B cell (primary cell): ENCODE results near the gene MAGI2.

Source experiments
- EZH2 ChIP-seq: IDR thresholded peaks from 2 replicates; pipeline ENCODE4 v1.6.1; 2012; ENCODE audit warnings: borderline replicate concordance, low read depth, mild to moderate bottlenecking, moderate library complexity, low read length; ENCODE audit not compliant: insufficient read depth, poor library complexity, severe bottlenecking
- TF ChIP-seq, protein P1 (sequence below): fragments of 200-600 bp; IDR thresholded peaks from one replicate; pipeline ENCODE4 v1.8.0; 2022; ENCODE audit warnings: antibody characterized with exemption, mild to moderate bottlenecking

DNA sequence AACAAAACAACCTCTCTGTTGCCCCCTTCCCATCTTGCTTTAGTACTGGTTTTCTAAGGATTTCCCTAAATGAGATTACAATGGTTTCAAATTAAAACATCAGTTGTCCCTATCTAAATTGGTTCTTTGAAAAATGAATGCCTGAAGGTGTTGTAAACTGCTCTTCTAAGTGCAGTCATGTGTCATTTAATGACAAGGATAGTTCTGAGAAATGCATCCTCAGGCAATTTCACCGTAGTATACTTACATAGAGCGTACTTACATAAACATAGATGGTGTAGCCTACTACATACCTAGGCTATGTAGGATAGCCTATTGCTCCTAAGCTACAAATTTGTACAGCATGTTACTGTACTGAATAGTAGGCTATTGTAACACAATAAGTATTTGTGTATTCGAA lies 278.1 kb downstream of the MAGI2 start:
- TF ChIP-seq, protein P1, sequence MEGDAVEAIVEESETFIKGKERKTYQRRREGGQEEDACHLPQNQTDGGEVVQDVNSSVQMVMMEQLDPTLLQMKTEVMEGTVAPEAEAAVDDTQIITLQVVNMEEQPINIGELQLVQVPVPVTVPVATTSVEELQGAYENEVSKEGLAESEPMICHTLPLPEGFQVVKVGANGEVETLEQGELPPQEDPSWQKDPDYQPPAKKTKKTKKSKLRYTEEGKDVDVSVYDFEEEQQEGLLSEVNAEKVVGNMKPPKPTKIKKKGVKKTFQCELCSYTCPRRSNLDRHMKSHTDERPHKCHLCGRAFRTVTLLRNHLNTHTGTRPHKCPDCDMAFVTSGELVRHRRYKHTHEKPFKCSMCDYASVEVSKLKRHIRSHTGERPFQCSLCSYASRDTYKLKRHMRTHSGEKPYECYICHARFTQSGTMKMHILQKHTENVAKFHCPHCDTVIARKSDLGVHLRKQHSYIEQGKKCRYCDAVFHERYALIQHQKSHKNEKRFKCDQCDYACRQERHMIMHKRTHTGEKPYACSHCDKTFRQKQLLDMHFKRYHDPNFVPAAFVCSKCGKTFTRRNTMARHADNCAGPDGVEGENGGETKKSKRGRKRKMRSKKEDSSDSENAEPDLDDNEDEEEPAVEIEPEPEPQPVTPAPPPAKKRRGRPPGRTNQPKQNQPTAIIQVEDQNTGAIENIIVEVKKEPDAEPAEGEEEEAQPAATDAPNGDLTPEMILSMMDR = no peak
- no peak for TF ChIP-seq EZH2
